Measurements from ENCODE around the gene STYX. TPM values are rescaled to one million over a fixed set of nuclear protein-coding genes. Genes with fewer than 3 reads are reported as not detected.

STYX gene
- total and polyA plus RNA-seq, 2 of the 4 experiments (the other 2 are of a cell fraction) = 5.8 to 7.5 TPM

GRCh38 chr14:52706724-52707706 lies 23.0 kb upstream of the STYX start, which contains the start of gene PSMC6 (continued):
- TF ChIP-seq CTCF (conservative IDR thresholded peaks at IDR 0.05; ENCODE audit: low read depth, low read length) = no peak
- TF ChIP-seq MAZ (IDR thresholded peaks at IDR 0.05; ENCODE audit: borderline replicate concordance, low read depth, low read length) = peak; percentile 79; the same call in 1 of the 2 replicates
- TF ChIP-seq MXI1 (IDR thresholded peaks at IDR 0.05; ENCODE audit: borderline replicate concordance, low read depth, low read length) = 0 out of 2 replicates have a peak, but pooled peaks have one; percentile 8
